Suprapubic skin (tissue), 4 donors: ENCODE data around the gene GLCCI1. TPM values are rescaled to one million over a fixed set of nuclear protein-coding genes. Genes with fewer than 3 reads are reported as not detected.

Experiments
- DNase-seq, 2 donors: peaks; one replicate each; pipeline ENCODE4 v3.0.0-alpha.2; 2019; ENCODE audit warnings: low spot score in 2 of 2
- H3K27ac ChIP-seq: fragments of 200-600 bp; sonication (generic); one replicate; pipeline ENCODE4 v1.5.1; 2019
- H3K27me3 ChIP-seq: fragments of 200-600 bp; sonication (generic); one replicate; pipeline ENCODE4 v1.5.1; 2019
- H3K36me3 ChIP-seq: fragments of 200-600 bp; sonication (generic); one replicate; pipeline ENCODE4 v1.5.1; 2019
- H3K4me1 ChIP-seq: fragments of 200-600 bp; sonication (generic); one replicate; pipeline ENCODE4 v1.5.1; 2019
- H3K4me3 ChIP-seq: fragments of 200-600 bp; sonication (generic); one replicate; pipeline ENCODE4 v1.5.1; 2019; ENCODE audit warnings: mild to moderate bottlenecking
- H3K9me3 ChIP-seq: fragments of 200-600 bp; sonication (generic); one replicate; pipeline ENCODE4 v1.5.1; 2019
- CTCF ChIP-seq, 2 donors: fragments of 200-600 bp in 1 of 2; fragments of 450-650 bp in 1 of 2; sonication (generic) in 1 of 2; IDR thresholded peaks; one replicate each; pipeline ENCODE4 v1.5.1; 2016 to 2019; ENCODE audit warnings: antibody characterized with exemption in 2 of 2, mild to moderate bottlenecking in 1 of 2, moderate library complexity in 1 of 2
- EP300 ChIP-seq: sonication (generic); formaldehyde crosslinking; IDR thresholded peaks from one replicate; pipeline ENCODE4 v1.6.1; 2017; ENCODE audit warnings: antibody characterized with exemption
- POLR2A ChIP-seq, 2 donors: fragments of 450-650 bp; IDR thresholded peaks; one replicate each; pipeline ENCODE4 v1.6.1; 2017; ENCODE audit warnings: antibody characterized with exemption in 2 of 2, mild to moderate bottlenecking in 2 of 2, moderate library complexity in 2 of 2
- POLR2AphosphoS5 ChIP-seq, 3 donors: sonication (generic); formaldehyde crosslinking; IDR thresholded peaks; one replicate each; pipeline ENCODE4 v1.6.1; 2017; ENCODE audit warnings: antibody characterized with exemption in 3 of 3
- WGBS: methylation state at CpG from one replicate; pipeline ENCODE4 v1.1.5; 2018; 5-methylcytosine and 5-hydroxymethylcytosine counted together
- total RNA-seq, 4 donors: library from RNA; depleted of rRNA; stranded (reverse); fragments of >200 nt; gene quantifications; one replicate each; pipeline ENCODE4 v1.1.0, GENCODE V29; 2016

GLCCI1 gene
- total RNA-seq, 4 donors from 2014 or later = 17.1 to 37.7 (median 23.6) TPM

DNA sequence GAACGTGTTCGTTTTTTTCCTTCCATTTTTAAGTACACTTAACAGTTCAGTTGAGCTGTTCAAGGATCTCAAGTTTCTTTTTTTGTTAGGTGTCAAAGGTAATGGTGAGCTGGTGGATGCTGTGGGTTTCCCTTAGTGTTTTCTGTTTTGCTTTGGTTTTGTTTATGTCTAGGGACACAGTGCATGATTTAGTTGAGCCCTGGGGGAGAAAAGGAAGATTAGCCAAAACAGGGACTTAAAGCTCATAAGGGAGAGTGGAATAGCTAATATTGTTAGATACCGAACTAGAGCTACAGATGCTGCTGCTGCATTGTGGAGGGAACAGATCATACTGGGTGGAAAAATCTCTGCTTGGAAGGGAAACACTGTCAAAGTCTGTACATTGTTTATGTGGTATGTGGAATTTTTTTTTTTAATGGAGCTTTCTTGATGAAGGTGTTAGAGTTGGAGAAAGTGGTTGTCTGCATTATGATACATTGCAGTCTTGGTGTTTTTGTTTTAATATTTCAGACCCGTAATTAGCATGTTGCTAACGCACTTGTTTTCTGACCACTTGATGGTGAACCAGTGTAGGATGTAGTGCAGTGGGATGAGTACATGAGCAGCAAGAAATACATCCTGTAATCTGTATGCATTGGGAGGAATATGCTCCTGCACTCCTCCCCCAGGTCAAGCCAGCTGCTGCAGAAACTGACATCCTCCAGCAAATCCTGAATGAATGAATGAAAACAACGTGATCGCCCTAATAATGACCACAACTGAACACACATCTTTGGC, 2.1 kb downstream of the GLCCI1 start:
- Histone ChIP-seq H3K27me3 (no peaks in the 10 kb centered on the region), H3K9me3 (no peaks in the 10 kb centered on the region), H3K36me3 (no peaks in the 10 kb centered on the region), H3K4me3 (peak overlapping the region; percentile 96), H3K27ac (peak overlapping the region; percentile 96), H3K4me1 (peaks cover 24% of the 10 kb centered on the region)
- WGBS = 19% methylated on average over 7 of the region's 7 CpGs
- DNase-seq = no peak
- TF ChIP-seq POLR2AphosphoS5 (IDR thresholded peaks at IDR 0.05) (no peak), EP300 (no peak), CTCF (IDR thresholded peaks at IDR 0.05) (no peak), POLR2A (IDR thresholded peaks at IDR 0.05) (no peak)

- Histone ChIP-seq H3K9me3 (no peaks in the 10 kb centered on the region), H3K4me1 (peaks cover 24% of the 10 kb centered on the region), H3K4me3 (peak overlapping the region; percentile 96), H3K36me3 (no peaks in the 10 kb centered on the region), H3K27me3 (no peaks in the 10 kb centered on the region), H3K27ac (no peak overlapping the region)
- no peak for DNase-seq
- no peak for TF ChIP-seq CTCF (IDR thresholded peaks at IDR 0.05)
- TF ChIP-seq POLR2AphosphoS5 (IDR thresholded peaks at IDR 0.05) = no peak
- no peak for TF ChIP-seq EP300
- no peak for TF ChIP-seq POLR2A (IDR thresholded peaks at IDR 0.05)
- 87% methylated on average over 9 of the region's 9 CpGs for WGBS
Measured at GRCh38 chr7:7971308-7972040, 2.9 kb downstream of the GLCCI1 start.

GRCh38 chr7:7972128-7972527, 3.5 kb downstream of the GLCCI1 start:
- no peak for TF ChIP-seq EP300
- TF ChIP-seq CTCF (IDR thresholded peaks at IDR 0.05) = no peak
- TF ChIP-seq POLR2A (IDR thresholded peaks at IDR 0.05) = no peak
- TF ChIP-seq POLR2AphosphoS5 (IDR thresholded peaks at IDR 0.05) = no peak
- Histone ChIP-seq H3K4me3 (peak overlapping the region; percentile 96), H3K4me1 (peaks cover 24% of the 10 kb centered on the region), H3K9me3 (no peaks in the 10 kb centered on the region), H3K27ac (no peak overlapping the region), H3K27me3 (no peaks in the 10 kb centered on the region), H3K36me3 (no peaks in the 10 kb centered on the region)
- DNase-seq = no peak
- WGBS = 77% methylated on average over 6 of the region's 6 CpGs

- no peaks in the 10 kb centered on the region for H3K27me3 ChIP-seq
- H3K27ac ChIP-seq = no peak overlapping the region
- TF ChIP-seq EP300 (no peak), CTCF (IDR thresholded peaks at IDR 0.05) (no peak), POLR2A (IDR thresholded peaks at IDR 0.05) (no peak), POLR2AphosphoS5 (IDR thresholded peaks at IDR 0.05) (no peak)
- H3K36me3 ChIP-seq = no peaks in the 10 kb centered on the region
- no peak for DNase-seq
- no peaks in the 10 kb centered on the region for H3K9me3 ChIP-seq
- peaks cover 24% of the 10 kb centered on the region for H3K4me1 ChIP-seq
- WGBS = 33% methylated on average over 2 of the region's 2 CpGs
- no peak overlapping the region for H3K4me3 ChIP-seq
Measured at GRCh38 chr7:7972922-7973594, 4.5 kb downstream of the GLCCI1 start.

- no peak overlapping the region for H3K27ac ChIP-seq
- no peaks in the 10 kb centered on the region for H3K36me3 ChIP-seq
- no peak overlapping the region for H3K4me3 ChIP-seq
- TF ChIP-seq CTCF (IDR thresholded peaks at IDR 0.05) (no peak), EP300 (no peak), POLR2AphosphoS5 (IDR thresholded peaks at IDR 0.05) (no peak), POLR2A (IDR thresholded peaks at IDR 0.05) (no peak)
- no peaks in the 10 kb centered on the region for H3K9me3 ChIP-seq
- H3K27me3 ChIP-seq = no peaks in the 10 kb centered on the region
- peaks cover 9% of the 10 kb centered on the region for H3K4me1 ChIP-seq
- DNase-seq = no peak
- 88% methylated on average over 3 of the region's 3 CpGs for WGBS
Measured at GRCh38 chr7:7976677-7977076, 8.1 kb downstream of the GLCCI1 start.
